ENCODE measurements around the gene DNAH6.
"Not testable (repeated sequence)": the region's sequence is repeated elsewhere in the genome, so short reads cannot be mapped to it uniquely, and the experiment has no call there.

Gene DNAH6

DNA sequence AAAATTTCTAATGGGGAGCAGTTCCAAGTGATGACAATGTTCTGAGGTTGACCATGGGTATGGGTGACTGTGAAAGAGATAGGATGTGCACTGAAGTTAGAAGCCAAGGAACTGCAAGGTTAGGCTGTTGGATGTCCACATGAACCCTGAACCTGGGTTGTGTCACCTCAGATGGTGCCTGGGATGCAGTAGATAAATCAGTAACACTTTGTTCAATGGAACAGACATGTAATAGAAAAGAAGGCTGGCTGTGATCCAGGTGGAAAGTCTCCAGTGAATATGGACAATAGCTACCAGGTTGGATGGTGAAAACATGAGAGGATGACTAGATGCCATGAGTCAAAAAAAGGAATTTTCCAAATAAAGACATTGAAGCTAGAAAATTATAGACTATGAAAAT is 233.1 kb downstream of the DNAH6 start:
- no peak for DNase-seq (ENCODE audit: low spot score)

GRCh38 chr2:84755096-84755495 is 238.8 kb downstream of the DNAH6 start:
- DNase-seq (ENCODE audit: low spot score), result no peak

- no peak for DNase-seq (ENCODE audit: low spot score)
Measured at GRCh38 chr2:84757648-84758047, 241.3 kb downstream of the DNAH6 start.

- DNase-seq (ENCODE audit: low spot score), result no peak
Measured at GRCh38 chr2:84766791-84767190, 250.5 kb downstream of the DNAH6 start.

- DNase-seq (ENCODE audit: low spot score), result no peak
Measured at GRCh38 chr2:84768840-84769239, 252.5 kb downstream of the DNAH6 start.

GRCh38 chr2:84770280-84770679 is 254.0 kb downstream of the DNAH6 start:
- no peak for DNase-seq (ENCODE audit: low spot score)

DNA sequence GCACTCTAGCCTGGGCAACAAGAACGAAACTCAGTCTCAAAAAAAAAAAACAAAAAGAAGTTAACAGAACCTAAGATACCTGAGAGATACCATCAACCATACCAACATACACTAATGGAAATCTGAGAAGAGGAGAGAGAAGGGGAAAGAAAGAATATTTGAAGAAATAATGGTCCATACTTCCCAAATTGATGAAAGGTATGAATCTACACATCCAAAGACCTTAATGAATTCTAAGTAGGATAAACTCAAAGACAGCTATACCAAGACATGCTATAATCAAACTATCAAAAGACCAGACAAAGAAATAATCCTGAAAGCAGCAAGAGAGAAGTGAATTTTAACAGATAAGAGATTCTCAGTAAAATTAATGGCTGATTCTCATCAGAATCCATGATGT is 255.0 kb downstream of the DNAH6 start:
- no peak for DNase-seq (ENCODE audit: low spot score)

GRCh38 chr2:84773562-84773961 is 257.3 kb downstream of the DNAH6 start:
- not testable (repeated sequence) for DNase-seq (ENCODE audit: low spot score)

DNA sequence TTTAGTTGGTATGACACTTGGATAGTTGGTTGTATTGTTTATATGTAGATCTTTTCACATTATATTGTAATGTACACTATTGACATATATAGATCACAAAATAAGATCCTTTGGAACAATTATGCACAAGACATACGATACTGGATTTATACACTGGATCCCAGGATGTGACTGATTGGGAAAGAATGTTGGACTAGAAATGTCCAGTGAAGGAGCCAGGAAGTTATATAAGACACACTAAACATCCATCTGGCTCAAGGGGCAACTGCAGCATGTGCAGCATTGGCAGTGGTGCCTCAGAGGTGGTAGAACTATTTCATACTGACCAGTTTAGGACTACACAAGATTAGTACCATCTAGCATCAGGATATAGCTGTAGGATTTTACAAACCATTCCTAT is 259.7 kb downstream of the DNAH6 start:
- DNase-seq (ENCODE audit: low spot score), result no peak

DNA sequence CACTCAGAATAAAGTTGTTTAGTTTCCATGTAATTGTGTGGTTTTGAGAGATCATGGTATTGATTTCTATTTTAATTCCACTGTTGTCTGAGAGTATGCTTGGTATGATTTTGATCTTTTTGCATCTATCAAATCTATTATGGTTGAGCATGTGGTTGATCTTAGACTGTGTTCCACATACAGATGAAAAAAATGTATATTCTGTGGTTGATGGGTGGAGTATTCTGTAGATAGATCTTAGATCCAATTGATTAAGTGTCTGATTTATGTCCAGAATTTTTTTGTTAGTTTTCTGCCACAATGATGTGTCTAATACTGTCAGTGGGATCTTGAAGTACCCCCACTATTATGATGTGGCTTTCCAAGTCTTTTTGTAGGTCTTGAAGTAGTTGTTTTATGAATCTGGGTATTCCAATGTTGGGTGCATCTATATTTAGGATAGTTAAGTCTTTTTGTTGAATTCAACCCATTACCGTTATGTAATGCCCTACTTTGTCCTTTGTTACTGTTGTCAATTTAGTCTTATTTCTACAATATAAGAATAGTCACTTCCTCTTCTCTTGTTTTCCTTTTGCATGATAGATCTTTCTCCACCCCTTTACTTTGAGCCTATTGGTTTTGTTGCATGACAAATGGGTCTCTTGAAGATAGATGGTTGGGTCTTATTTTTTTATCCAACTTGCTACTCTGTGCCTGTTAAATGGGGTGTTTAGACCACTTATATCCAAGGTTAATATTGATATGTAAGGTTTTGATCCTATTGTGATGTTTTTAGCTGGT is 262.8 kb downstream of the DNAH6 start:
- DNase-seq (ENCODE audit: low spot score), result no peak

GRCh38 chr2:84779781-84780180 is 263.5 kb downstream of the DNAH6 start:
- no peak for DNase-seq (ENCODE audit: low spot score)

- DNase-seq (ENCODE audit: low spot score), result no peak
Measured at GRCh38 chr2:84781942-84782716, 265.8 kb downstream of the DNAH6 start.

- no peak for DNase-seq (ENCODE audit: low spot score)
Measured at GRCh38 chr2:84782717-84783442, 266.6 kb downstream of the DNAH6 start.

- DNase-seq (ENCODE audit: low spot score), result no peak
Measured at GRCh38 chr2:84785950-84786349, 269.7 kb downstream of the DNAH6 start.

GRCh38 chr2:84786601-84787000 is 270.3 kb downstream of the DNAH6 start:
- no peak for DNase-seq (ENCODE audit: low spot score)

- DNase-seq (ENCODE audit: low spot score), result no peak
Measured at GRCh38 chr2:84788027-84788426, 271.7 kb downstream of the DNAH6 start.

GRCh38 chr2:84788498-84788897 is 272.2 kb downstream of the DNAH6 start:
- no peak for DNase-seq (ENCODE audit: low spot score)

DNA sequence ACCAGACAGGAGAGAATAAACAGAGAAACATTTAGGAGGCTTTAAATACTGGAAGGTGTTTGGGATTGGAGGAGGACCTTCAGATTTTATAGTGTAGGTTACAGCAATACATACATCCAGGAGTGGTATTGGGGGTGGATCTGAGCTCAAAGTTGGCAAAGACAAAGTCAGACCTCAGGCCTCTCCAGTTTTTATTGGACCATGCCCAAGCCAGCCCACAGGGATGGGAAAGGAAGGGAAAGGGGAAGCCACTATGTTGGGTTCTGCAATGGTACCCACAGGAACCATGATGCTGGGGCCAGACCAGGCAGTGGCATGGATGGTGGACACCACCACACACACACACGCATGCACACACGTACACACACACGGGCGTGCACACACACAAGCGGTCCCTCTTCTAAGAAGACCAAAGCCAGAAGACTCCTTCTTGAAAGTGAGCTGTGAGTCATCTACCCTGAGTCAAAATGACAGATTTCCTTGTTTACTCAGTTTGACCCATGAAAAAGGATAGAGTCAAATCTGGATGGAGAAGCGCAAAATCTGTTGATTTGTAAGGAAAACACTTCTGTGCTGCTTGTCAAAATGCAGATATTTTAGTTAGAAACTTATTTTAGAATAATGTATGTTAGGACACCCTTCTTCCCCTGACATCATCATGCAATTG is 276.7 kb downstream of the DNAH6 start:
- DNase-seq (ENCODE audit: low spot score), result no peak

DNA sequence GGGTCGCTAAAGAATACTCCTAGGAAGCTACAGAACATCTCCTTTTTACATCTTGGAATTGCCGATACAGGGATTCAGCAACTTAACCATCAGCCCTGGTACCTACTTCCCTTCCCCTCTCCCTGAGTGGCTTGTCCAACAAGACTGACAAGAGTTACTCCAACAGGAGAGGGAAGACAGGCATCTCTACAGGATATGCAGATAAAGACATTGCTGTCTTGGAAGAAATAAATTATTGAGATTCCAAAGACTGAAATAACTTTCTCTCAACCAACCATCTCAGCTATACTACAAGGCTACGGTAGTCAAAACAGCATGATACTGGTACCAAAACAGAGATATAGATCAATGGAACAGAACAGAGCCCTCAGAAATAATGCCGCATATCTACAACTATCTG is 277.3 kb downstream of the DNAH6 start:
- DNase-seq (ENCODE audit: low spot score), result no peak

GRCh38 chr2:84796798-84797197 is 280.5 kb downstream of the DNAH6 start:
- DNase-seq (ENCODE audit: low spot score), result no peak

- DNase-seq (ENCODE audit: low spot score), result peak; percentile 44
Measured at GRCh38 chr2:84797271-84797670, 281.0 kb downstream of the DNAH6 start.

DNA sequence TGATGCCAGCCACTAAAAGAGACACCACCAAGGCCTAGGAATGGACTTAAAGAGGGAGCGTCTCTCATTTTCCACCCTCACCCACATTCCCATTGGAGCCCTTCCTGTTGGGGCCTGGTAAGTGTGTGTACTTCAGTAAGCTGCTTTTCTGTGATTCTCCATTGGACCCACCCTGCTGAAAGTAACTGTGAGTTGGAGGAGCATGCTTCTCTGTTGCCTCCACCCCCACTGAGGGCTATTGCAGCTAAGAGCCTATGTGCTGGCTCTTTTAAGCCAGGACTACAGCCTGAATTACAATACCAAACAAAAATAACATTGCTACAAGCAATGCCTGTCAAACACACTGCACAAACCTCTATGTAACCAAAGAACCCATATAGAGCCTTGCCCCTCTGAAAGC is 283.5 kb downstream of the DNAH6 start:
- no peak for DNase-seq (ENCODE audit: low spot score)

All from globus pallidus (tissue), 1 donor.